ENCODE measurements around the gene SQOR. TPM values are rescaled to one million over a fixed set of nuclear protein-coding genes. Genes with fewer than 3 reads are reported as not detected.

The SQOR gene
- polyA plus RNA-seq, 1 experiment, result 74.4 TPM

- H3K27ac ChIP-seq (ENCODE audit: low read depth, low read length), result peak overlapping the region; percentile 31
- ChIA-PET POLR2A (interaction anchor here (1.8 to 2.0 kb wide), 2 partner anchors 28 to 32 kb away, joined by 9 to 17 read pairs; no protein-coding TSS in a partner anchor), CTCF (interaction anchor here (2.5 kb wide), 1 partner anchor 36 kb away, joined by 17 read pairs; no protein-coding TSS in a partner anchor)
- H3K4me3 ChIP-seq (ENCODE audit: low read depth, low read length), result no peak overlapping the region
- TF ChIP-seq, protein P1, sequence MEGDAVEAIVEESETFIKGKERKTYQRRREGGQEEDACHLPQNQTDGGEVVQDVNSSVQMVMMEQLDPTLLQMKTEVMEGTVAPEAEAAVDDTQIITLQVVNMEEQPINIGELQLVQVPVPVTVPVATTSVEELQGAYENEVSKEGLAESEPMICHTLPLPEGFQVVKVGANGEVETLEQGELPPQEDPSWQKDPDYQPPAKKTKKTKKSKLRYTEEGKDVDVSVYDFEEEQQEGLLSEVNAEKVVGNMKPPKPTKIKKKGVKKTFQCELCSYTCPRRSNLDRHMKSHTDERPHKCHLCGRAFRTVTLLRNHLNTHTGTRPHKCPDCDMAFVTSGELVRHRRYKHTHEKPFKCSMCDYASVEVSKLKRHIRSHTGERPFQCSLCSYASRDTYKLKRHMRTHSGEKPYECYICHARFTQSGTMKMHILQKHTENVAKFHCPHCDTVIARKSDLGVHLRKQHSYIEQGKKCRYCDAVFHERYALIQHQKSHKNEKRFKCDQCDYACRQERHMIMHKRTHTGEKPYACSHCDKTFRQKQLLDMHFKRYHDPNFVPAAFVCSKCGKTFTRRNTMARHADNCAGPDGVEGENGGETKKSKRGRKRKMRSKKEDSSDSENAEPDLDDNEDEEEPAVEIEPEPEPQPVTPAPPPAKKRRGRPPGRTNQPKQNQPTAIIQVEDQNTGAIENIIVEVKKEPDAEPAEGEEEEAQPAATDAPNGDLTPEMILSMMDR (IDR thresholded peaks at IDR 0.05; ENCODE audit: low read depth, low read length), result no peak
- no peaks in the 10 kb centered on the region for H3K9me3 ChIP-seq (ENCODE audit: control insufficient read depth, insufficient read depth, low read length)
- DNase-seq (ENCODE audit: low read depth, low spot score), result no peak
- H3K27me3 ChIP-seq (ENCODE audit: control insufficient read depth, insufficient read depth, low read length), result no peaks in the 10 kb centered on the region
Measured at GRCh38 chr15:45669422-45669821, 34.6 kb downstream of the SQOR start.

DNA sequence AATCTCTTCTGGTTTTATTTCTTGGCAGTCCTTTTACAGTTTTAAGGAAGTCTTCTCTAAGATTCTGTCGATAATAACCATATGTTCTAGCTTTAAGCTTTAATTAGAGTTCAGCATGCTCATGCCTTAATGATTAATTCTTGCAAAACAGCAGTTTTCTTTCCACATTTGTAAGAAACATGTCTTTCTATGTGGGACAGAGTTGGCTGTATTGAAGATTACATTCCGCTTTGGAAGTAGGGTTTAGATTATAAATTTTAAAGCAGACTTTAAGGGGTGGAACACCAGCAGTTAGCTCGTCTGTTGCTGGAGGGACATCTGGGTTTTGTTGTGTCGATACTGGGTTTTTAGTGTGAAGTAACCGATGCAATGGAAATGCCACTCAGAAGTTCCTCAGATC lies 35.3 kb downstream of the SQOR start:
- DNase-seq (ENCODE audit: low read depth, low spot score), result no peak
- Histone ChIP-seq H3K9me3 (ENCODE audit: control insufficient read depth, insufficient read depth, low read length) (no peaks in the 10 kb centered on the region), H3K4me3 (ENCODE audit: low read depth, low read length) (no peak overlapping the region), H3K27me3 (ENCODE audit: control insufficient read depth, insufficient read depth, low read length) (no peaks in the 10 kb centered on the region), H3K27ac (ENCODE audit: low read depth, low read length) (peak overlapping the region; percentile 12)
- TF ChIP-seq, protein P1 (IDR thresholded peaks at IDR 0.05; ENCODE audit: low read depth, low read length), result no peak
- POLR2A ChIA-PET, result interaction anchor here (1.8 to 2.0 kb wide), 2 partner anchors 29 to 33 kb away, joined by 9 to 17 read pairs; no protein-coding TSS in a partner anchor
- CTCF ChIA-PET, result interaction anchor here (0.8 to 2.5 kb wide), 2 partner anchors 11 to 35 kb away, joined by 3 to 17 read pairs; no protein-coding TSS in a partner anchor

DNA sequence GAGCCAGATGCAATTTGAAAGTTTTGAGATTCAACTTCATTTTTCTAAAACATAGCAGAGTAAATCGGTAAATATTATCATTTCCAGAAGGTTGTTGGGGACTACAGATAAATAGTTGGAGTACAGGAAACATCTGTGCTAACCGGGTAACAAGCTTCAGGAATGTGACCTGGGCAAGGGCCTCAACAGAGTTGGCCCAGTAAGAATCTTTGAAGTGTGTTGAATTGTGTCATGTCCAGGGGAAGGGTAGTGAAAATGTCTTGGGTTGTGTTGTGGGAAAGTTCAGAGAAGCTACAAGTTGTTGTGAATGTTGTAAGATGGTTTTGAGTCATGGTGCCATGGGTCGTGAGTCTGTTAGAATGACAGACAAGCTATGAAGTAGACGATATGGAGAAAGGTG lies 35.7 kb downstream of the SQOR start:
- no peak for DNase-seq (ENCODE audit: low read depth, low spot score)
- Histone ChIP-seq H3K27ac (ENCODE audit: low read depth, low read length) (peak overlapping the region; percentile 12), H3K4me3 (ENCODE audit: low read depth, low read length) (no peak overlapping the region), H3K27me3 (ENCODE audit: control insufficient read depth, insufficient read depth, low read length) (no peaks in the 10 kb centered on the region), H3K9me3 (ENCODE audit: control insufficient read depth, insufficient read depth, low read length) (no peaks in the 10 kb centered on the region)
- CTCF ChIA-PET, result interaction anchor here (0.8 to 2.5 kb wide), 2 partner anchors 10 to 35 kb away, joined by 3 to 17 read pairs; no protein-coding TSS in a partner anchor
- TF ChIP-seq, protein P1 (IDR thresholded peaks at IDR 0.05; ENCODE audit: low read depth, low read length), result no peak
- POLR2A ChIA-PET, result interaction anchor here (1.8 to 2.0 kb wide), 2 partner anchors 29 to 33 kb away, joined by 9 to 17 read pairs; no protein-coding TSS in a partner anchor

GRCh38 chr15:45674677-45675076 lies 39.8 kb downstream of the SQOR start:
- CTCF ChIA-PET, result interaction anchor here (2.0 kb wide), 1 partner anchor 31 kb away, joined by 9 read pairs; no protein-coding TSS in a partner anchor
- DNase-seq (ENCODE audit: low read depth, low spot score), result no peak
- Histone ChIP-seq H3K27me3 (ENCODE audit: control insufficient read depth, insufficient read depth, low read length) (no peaks in the 10 kb centered on the region), H3K27ac (ENCODE audit: low read depth, low read length) (no peak overlapping the region), H3K4me3 (ENCODE audit: low read depth, low read length) (no peak overlapping the region), H3K9me3 (ENCODE audit: control insufficient read depth, insufficient read depth, low read length) (no peaks in the 10 kb centered on the region)
- POLR2A ChIA-PET, result interaction anchor here (0.5 kb wide), 1 partner anchor 14 kb away, joined by 10 read pairs; no protein-coding TSS in a partner anchor
- TF ChIP-seq, protein P1 (IDR thresholded peaks at IDR 0.05; ENCODE audit: low read depth, low read length), result no peak

- CTCF ChIA-PET, result interaction anchor here (1.9 to 7.4 kb wide), 2 partner anchors 28 to 37 kb away, joined by 7 to 66 read pairs; no protein-coding TSS in a partner anchor
- Histone ChIP-seq H3K27ac (ENCODE audit: low read depth, low read length) (no peak overlapping the region), H3K4me3 (ENCODE audit: low read depth, low read length) (no peak overlapping the region), H3K9me3 (ENCODE audit: control insufficient read depth, insufficient read depth, low read length) (no peaks in the 10 kb centered on the region), H3K27me3 (ENCODE audit: control insufficient read depth, insufficient read depth, low read length) (no peaks in the 10 kb centered on the region)
- POLR2A ChIA-PET, result no interaction called here
- TF ChIP-seq, protein P1 (IDR thresholded peaks at IDR 0.05; ENCODE audit: low read depth, low read length), result no peak
- DNase-seq (ENCODE audit: low read depth, low spot score), result no peak
Measured at GRCh38 chr15:45677797-45678196, 43.0 kb downstream of the SQOR start.
